Measurements from ENCODE around the gene A2ML1.
"Not testable (repeated sequence)": the region's sequence is repeated elsewhere in the genome, so short reads cannot be mapped to it uniquely, and the experiment has no call there.

Gene A2ML1

GRCh38 chr12:8917751-8918150 lies 95.3 kb downstream of the A2ML1 start:
- DNase-seq (ENCODE audit: low spot score): no peak
- Histone ChIP-seq H3K4me3 (no peak overlapping the region), H3K27ac (no peak overlapping the region)
- TF ChIP-seq CTCF (IDR thresholded peaks at IDR 0.05): no peak

GRCh38 chr12:8919643-8920042 lies 97.2 kb downstream of the A2ML1 start:
- not testable (repeated sequence) for H3K4me3 ChIP-seq; H3K27ac ChIP-seq; DNase-seq (ENCODE audit: low spot score)

DNA sequence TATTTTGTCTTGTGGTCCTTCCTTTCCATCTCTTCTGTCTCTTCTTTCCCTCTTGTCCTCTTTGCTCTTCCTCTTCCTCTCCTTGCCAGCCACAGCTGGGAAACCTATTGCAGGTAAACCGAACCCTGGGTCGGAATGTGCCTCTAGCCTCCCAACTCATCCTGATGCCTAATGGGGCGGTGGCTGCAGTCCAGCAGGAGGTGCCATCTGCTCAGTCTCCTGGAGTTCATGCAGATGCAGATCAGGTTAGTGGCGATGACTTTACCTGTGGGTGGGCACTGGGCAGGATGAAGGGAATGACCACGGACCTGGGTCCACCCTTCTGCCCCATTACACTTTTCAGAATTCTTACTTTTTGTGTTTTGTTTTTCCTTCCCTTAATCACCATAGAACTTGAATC lies 100.1 kb downstream of the A2ML1 start:
- no peak for DNase-seq (ENCODE audit: low spot score)
- Histone ChIP-seq H3K27ac (no peak overlapping the region), H3K4me3 (no peak overlapping the region)
- no peak for TF ChIP-seq CTCF (IDR thresholded peaks at IDR 0.05)
